GM21390 (cell line): ENCODE results near the gene CDC7.
A peak's percentile ranks its signal among the peaks of the same experiment; 100 is the strongest.
"Not testable (repeated sequence)": the region's sequence is repeated elsewhere in the genome, so short reads cannot be mapped to it uniquely, and the experiment has no call there.

Experiments
- ATAC-seq: cut with Tn5 transposase; IDR thresholded peaks from one replicate; pipeline ENCODE4 v1.9.1; 2021; ENCODE audit not compliant: unreplicated experiment

Gene CDC7

GRCh38 chr1:91500756-91501522 is at the start of gene CDC7:
TSS of gene CDC7 (plus strand) at chr1:91500851. CDS start at chr1:91501717, 866 bp downstream.
- ATAC-seq = peak; percentile 76

GRCh38 chr1:91454136-91454535 is 46.5 kb upstream of the CDC7 start:
- no peak for ATAC-seq

- no peak for ATAC-seq
These were observed 45.3 kb upstream of the CDC7 start for GRCh38 chr1:91455334-91455733.

DNA sequence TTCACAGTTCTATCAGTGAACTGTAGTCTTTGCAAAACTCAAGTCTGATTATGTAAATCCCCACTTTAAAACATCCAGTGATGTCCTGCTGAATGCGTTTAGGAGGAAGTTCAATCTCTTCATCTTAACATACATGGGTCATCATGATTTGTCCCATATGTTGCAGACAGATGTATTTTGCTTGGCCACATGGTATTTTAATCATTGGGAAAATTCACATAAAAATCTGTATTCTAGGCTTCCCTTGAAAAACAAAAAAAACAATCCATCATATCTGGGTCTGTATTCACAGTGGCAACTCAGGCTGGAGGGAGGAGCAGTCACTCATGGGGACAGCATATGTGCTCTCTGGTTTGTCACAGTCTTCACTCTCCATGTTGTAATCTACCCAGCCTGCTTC is 44.8 kb upstream of the CDC7 start:
- ATAC-seq = no peak

DNA sequence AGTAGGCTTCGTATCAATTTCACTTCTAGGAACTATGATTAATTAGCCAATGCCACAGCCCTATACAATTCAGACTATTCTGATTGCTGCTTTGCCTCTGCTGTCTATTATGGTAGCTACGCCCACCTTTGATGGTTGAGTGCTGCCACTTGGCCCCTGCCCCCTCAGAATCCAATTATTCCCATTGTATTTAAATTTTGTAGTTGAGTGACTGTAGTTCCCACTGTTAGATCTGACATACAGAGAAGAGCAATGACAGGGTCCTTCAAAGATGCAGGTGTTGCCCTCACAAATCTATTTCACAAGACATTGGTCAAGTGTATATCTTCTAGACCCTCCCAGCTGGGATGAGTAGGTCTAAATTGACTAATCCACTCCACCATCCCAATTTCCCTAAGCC is 35.3 kb upstream of the CDC7 start:
- not testable (repeated sequence) for ATAC-seq

DNA sequence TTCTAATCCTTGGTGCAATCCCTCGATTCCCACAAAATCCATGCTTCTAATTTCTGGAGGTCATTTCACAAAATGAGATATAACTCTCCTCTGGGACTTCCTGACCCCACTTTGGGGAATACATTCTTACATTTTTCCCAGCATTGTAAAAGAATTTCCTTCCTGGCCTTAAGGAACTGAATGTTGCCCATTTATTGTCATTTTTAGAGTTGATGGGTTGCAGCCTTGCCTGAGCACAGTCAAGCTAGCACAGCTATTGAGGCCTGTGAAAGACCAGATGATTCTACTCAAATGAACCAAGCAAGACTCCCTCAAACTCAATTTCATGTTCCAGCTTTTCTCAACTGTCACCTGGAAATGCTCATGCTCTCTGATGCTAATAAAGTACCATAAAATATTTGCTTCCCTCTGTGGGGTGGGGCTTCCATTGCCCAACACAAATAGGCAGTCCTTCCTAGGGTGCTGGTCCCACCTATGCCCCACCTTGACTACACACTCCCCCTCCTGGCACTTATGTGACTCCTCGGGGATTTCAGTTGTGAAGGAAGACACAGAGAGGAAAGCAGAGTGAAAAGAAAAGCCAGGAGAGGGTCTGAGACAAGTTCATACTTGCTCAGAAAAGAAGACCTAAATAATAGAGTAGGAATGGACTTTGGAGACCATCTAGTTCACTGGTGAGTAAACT is 24.0 kb upstream of the CDC7 start:
- no peak for ATAC-seq

DNA sequence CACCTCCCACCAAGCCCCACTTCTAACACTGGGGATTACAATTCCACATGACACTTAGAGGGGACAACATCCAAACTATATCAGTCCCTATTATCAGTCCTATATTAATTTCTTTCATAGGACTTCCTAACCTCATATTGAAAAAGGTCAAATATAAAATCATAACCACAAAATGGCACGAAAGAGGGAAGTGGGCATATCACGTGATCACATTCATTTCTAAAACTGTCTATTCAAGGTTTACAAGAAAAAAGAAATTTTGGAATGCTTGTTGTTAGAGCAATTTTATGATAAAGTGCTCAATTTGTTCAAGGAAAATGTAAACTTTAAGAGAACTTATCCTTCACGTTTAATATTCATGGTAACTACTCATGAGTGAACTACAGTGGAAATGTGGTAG is 13.2 kb upstream of the CDC7 start:
- no peak for ATAC-seq

DNA sequence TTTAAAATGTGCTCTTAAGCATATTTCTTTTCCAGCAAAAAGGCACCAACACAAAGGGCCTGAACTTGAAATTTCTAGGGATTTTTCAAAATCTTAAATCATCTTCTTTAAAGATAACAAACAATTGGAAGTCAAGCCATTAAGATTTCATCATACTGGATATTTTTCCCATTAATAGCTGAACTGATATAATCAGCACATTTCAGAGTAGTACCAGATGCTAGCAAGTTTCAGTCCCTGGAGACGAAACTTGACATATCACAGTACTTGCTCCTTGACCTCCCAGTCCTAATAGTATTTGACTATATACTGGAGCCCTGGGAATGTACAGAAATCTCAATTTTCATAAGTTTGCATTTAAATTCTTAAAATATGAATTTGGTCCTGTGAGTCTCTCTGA is 10.2 kb upstream of the CDC7 start:
- ATAC-seq = no peak

- no peak for ATAC-seq
These were observed 2.6 kb upstream of the CDC7 start for GRCh38 chr1:91498035-91498434.

DNA sequence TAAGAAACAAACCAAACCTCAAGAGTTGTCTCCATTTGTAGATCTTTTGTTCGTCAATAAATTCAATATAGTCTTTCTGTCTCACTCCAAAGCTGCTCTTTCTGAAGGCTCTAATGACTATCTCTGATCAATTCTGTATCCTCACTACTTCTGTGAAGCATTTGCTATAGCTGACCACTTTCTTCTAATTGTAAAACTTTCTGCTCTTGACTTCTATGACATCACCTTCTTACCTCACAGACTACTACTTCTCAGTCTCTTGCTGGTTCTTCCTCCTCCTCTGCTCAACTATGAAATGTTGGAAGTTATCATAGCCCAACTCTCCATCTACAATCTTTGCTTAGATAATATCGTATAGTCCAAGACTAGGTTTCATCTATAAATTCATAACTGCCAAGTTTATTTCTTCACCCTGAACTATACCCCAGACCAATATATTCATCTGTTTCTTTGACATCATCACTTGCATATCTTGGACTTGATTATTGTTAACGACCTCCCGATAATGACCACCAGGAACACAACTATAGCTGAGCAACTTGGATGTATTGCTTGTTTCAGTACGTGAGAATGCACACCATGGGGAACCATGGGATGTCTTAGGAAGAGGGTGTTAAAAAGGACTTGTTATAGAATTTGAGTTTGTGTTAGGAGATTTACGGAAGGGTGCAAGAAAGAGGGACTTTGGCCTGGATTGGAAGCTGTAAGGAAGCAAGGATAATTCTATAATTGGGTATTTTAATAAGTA is 2.0 kb upstream of the CDC7 start:
- no peak for ATAC-seq

DNA sequence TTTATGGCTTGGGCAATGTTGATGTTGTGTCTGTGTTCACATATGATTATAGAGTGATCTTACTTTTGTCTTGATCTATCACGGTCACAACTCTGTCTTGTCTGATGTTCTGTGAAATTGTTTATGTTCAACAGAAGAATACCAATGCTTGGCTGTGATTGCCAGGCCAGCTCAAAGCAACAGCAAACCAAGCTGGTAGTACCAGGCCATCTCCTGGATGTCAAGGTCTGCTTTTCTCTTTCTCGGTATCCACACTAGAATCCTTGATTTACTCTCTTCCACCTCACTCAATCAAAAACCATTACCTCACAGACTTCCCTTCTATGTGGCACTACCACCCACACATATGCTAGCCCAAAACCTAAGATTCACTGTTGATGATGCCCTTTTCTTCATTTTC is 1.3 kb upstream of the CDC7 start:
- ATAC-seq = no peak

DNA sequence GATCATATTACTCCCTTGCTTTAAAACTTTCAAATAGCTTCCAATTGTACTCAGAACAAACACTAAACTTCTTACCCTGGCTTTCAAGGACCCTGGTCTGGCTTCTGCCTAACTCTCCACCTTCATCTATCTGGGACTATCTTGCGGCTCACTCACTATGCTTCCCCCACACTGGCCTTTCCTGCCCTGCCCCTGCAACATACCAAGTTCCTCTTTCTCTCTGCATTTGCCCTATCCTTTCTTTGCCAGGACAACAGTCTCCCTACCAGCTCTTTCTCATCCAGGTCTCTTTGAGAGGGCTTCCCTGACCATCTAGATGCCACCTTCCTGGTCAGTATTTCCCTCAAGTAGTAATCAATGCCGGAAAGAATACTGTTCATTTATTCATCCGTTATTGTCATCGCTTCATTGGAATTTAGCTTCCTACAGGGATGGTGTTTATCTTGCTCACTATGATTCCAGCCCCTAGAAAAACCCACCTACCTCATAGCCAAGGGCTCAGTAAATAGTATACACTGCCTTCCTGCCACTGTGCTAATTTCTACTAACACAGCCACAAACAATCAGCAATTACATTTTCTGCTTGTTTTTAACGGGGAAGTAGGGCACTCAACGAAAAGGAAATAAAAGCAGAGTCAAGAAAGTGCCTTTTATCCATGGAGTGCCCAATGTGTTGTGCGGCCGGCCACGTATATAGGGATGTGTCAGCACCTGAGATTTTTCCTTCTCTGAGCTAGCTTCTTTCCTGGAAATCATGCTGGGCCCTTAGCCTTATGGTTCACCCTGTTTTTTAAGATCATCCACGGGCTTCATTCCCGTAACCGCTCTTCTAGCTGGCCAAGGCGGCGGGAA is 521 bp upstream of the CDC7 start:
- ATAC-seq = peak; percentile 15

DNA sequence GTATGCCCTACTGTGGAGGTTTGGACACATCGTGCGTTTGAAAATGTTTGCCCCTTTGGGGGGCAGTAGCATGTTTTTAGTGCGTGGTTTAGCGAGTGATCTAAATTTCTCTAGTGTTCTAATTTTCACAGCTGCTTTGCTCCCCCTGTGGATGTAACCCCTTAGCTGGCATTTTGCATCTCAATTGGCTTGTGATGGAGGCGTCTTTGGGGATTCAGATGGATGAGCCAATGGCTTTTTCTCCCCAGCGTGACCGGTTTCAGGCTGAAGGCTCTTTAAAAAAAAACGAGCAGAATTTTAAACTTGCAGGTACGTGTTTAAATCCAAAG is 836 bp downstream of the CDC7 start:
- ATAC-seq = peak; percentile 9

DNA sequence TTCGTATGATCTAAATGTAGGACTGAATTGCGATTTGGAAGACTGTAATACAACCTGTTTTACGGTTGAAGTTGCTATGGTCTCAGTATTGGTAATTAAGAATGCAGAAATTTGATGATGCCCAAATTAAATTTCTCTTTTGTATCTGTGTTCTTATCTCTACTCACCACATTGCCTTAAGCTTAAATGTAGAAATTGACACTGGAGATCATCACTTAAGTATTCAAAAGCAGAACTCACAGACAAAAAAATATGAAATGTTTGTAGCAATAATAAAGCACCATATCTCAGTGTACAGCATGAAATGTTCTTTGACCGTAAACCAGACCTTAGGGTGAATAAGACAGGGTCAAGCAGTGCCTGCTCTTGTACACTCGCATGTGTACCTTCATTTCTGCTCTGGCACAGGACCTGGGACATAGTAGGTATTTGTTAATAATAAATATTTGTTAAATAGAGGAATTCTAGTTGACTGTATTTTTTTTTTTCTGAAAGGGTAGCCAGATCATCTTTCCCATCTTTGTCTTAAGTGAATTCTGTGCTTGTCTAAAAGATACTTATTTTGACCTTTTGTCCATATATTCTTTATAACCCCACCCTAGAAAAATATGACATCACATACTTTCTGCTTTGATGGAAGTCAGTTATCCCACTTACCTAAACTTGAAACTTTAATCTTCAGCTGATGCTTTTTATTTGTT is 1.5 kb downstream of the CDC7 start:
- ATAC-seq = no peak

- ATAC-seq = no peak
These were observed 2.1 kb downstream of the CDC7 start for GRCh38 chr1:91502672-91503184.

GRCh38 chr1:91503332-91503900 is 2.8 kb downstream of the CDC7 start:
- no peak for ATAC-seq

DNA sequence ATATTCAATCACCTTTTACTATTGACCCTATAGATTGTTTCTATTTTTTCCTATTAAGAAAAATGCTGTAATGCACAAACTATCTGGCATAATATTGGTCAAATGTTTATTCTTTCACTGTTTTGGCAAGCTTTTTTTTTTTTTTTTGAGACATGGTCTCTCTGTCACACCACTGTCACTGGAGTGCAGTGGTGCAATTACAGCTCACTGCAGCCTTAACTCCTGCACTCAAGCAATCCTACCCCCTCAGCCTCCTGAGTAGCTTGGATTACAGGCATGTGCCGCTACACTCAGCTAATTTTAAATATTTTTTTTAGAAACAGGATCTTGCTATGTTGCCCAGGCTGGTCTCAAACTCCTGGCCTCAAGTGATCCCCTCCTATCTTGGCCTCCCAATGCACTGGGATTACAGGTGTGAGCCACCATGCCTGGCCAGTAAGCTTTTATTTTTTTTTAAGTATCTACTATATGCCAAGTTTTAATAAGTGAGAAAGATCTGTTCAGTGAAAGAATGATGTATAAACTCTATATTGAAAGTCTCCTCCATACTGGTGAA is 3.4 kb downstream of the CDC7 start:
- ATAC-seq = no peak

DNA sequence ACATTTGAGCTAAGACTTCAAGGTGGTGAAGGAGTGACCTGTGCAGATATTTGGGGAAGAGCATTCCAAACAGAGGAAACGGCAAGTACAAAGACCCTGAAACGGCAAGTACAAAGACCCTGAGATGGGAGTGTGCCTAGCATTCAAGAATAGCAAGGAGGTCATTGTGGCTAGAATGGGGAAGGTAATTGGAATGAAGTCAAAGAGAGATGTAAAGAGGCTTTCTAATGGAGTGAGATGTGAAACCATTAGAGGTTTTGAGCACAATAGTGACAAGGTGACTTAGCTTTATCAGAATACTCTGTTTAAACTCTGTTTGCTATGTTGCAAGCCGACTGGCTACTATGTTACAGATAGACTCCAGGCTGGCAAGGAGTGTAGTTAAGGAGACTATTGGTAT is 4.4 kb downstream of the CDC7 start:
- no peak for ATAC-seq

DNA sequence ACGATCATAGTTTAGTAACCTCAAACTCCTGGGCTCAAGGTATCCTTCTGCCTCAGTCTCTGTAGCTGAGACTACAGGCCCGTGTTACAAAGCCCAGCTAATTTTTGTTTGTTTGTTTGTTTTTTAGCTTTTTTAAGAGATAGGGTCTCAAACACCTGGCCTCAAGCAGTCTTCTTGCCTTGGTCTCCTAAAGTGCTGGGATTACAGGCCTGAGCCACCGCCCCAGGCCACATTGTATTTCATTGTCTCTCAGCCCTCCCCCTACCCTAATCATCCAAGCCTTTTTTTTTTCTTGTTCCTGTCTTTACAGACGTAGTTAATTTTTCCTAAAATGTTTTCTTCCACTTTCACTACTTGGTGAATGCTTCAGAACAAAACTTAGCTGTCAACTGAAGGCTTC is 5.4 kb downstream of the CDC7 start:
- no peak for ATAC-seq

GRCh38 chr1:91507328-91507727 is 6.7 kb downstream of the CDC7 start:
- no peak for ATAC-seq
